HCEC 1CT (cell line): ENCODE data around the gene PYM1.

Experiments
- DNase-seq: peaks from one replicate; pipeline ENCODE4 v3.0.0-alpha.2; 2017

The PYM1 gene

GRCh38 chr12:55927588-55928502, at the start of gene PYM1:
Gene PYM1, minus strand, starts transcription at chr12:55927894. Its CDS starts 133 bp downstream, at chr12:55927761.
- DNase-seq: peak; percentile 73

- DNase-seq: peak; percentile 29
Measured at GRCh38 chr12:55974308-55974730, 46.6 kb upstream of the PYM1 start.

- DNase-seq: peak; percentile 100
Measured at GRCh38 chr12:55973599-55974307, 46.1 kb upstream of the PYM1 start, which contains the start of gene RAB5B. Gene RAB5B, plus strand, starts transcription at chr12:55974078. Its CDS starts 12,883 bp downstream, at chr12:55986961.

DNA sequence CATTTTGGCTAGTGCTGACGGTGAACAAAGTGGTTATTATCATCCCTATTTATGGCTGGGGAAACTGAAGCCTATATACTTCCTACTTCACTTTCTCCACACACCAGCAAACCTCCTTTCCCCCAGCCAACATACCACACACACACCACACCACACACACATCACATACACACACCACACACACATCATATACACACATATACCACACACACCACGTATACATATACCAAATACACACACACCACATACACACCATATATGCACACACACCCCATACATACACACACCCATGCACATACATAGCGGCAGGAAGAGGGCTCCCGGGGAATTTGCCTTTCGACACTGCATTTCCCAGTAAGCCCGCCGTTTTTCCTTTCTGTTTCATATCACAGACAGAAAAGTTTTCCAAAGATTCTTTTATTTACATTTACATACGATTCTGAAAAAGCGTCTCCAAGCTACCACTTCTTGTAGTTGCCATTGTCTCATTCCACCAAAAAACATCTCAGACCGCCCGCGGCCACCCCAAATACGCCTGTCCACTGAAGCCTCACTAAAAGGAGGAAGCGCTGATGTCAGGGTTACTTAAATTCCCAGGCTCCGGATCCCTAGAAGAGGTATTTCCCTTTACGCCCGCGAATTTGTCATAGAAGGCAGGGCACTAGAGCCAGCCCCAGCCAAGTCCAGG, 45.4 kb upstream of the PYM1 start:
- peak; percentile 56 for DNase-seq

DNA sequence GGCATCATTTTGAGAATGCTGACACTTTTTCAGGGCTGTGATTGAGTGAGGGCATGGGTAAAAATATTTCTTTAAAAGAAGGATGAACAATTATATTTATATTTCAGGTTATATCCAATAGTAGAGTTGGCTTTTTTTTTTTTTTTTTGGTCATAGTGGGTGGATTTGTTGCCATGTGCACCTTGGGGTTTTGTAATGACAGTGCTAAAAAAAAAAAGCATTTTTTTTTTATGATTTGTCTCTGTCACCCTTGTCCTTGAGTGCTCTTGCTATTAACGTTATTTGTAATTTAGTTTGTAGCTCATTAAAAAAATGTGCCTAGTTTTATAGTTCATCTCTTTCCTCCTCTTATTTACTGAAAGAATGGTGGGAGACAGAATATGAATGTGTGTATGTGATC, 44.8 kb upstream of the PYM1 start:
- DNase-seq: no peak

DNA sequence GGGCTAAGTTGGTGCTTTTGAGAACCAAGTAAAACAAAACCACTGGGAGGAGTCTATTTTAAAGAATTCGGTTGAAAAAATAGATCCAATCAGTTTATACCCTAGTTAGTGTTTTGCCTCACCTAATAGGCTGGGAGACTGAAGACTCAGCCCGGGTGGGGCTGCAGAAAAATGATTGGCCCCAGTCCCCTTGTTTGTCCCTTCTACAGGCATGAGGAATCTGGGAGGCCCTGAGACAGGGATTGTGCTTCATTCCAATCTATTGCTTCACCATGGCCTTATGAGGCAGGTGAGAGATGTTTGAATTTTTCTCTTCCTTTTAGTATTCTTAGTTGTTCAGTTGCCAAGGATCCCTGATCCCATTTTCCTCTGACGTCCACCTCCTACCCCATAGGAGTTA, 44.3 kb upstream of the PYM1 start:
- peak; percentile 53 for DNase-seq

GRCh38 chr12:55970775-55971174, 43.1 kb upstream of the PYM1 start:
- DNase-seq: no peak

DNA sequence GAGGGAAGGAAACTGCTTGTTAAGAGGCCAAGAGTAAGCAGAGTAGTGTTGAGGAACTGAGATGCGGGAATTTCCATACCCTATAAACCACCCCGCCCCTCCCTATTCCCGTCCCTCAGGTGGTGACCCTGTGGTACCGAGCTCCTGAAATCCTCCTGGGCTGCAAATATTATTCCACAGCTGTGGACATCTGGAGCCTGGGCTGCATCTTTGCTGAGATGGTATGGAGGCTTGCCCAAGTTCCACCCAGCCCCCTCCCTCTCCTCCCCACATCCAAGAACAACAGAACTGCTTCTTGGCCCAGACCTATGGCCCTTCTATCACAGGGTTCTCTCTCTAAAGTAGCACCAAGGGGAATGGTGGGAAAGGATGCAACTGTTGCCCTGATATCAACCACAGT, 41.7 kb upstream of the PYM1 start:
- no peak for DNase-seq

DNA sequence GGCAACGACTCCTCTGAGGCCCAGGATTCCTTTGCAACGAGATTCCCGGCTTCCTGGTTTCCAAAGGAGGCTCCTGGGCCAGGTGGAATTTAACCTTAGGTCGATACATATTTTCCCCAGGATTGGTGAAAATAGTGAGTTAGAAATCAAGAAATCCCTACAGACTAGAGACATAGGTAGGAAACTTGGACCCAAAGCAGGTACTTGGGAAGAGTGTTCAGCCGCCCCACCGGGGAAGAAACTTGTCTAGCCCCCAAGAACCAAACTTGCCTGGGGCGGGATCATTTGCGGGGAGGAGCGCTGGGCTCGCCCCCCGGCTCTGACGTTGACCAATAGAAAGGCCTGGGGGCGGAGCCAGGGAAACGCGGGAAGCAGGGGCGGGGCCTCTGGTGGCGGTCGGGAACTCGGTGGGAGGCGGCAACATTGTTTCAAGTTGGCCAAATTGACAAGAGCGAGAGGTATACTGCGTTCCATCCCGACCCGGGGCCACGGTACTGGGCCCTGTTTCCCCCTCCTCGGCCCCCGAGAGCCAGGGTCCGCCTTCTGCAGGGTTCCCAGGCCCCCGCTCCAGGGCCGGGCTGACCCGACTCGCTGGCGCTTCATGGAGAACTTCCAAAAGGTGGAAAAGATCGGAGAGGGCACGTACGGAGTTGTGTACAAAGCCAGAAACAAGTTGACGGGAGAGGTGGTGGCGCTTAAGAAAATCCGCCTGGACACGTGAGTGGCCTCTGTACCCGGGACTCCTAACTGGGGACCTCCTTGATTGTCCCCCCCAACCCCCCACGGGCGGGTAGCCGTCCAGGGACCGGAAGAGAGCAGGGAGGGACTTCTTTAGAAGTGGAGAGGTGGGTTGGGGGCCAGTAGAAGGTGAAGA, 39.0 kb upstream of the PYM1 start, which contains the start of gene CDK2:
TSS of gene CDK2 (plus strand) at position 423 of the 874 bp plus-strand sequence. CDS start at position 602, 179 bp downstream.
- peak; percentile 80 for DNase-seq

GRCh38 chr12:55965941-55966407, 38.3 kb upstream of the PYM1 start, which contains the start of gene PMEL:
Gene PMEL, minus strand, starts transcription at chr12:55966042. Its CDS starts 31 bp downstream, at chr12:55966011.
- no peak for DNase-seq

DNA sequence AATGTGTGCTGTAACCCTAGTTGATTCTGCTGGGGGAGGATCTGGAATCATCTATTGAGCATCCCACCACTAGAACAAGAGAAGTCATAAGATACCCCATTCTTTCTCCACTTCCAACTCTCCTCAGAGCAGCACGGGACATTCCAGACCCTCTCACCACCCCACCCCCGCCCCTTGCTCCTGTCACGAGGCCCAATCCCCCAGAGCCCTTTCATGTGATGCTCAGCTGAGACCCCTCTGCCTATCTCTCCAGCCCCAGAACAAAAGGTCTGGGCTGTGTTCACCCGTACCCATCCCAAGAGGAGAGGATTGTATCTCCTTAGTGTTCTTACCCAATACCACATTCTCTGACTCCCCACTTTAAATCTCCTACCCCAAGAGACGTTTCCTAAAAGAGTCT, 37.5 kb upstream of the PYM1 start:
- DNase-seq: no peak

- no peak for DNase-seq
Measured at GRCh38 chr12:55963760-55964159, 36.1 kb upstream of the PYM1 start.

DNA sequence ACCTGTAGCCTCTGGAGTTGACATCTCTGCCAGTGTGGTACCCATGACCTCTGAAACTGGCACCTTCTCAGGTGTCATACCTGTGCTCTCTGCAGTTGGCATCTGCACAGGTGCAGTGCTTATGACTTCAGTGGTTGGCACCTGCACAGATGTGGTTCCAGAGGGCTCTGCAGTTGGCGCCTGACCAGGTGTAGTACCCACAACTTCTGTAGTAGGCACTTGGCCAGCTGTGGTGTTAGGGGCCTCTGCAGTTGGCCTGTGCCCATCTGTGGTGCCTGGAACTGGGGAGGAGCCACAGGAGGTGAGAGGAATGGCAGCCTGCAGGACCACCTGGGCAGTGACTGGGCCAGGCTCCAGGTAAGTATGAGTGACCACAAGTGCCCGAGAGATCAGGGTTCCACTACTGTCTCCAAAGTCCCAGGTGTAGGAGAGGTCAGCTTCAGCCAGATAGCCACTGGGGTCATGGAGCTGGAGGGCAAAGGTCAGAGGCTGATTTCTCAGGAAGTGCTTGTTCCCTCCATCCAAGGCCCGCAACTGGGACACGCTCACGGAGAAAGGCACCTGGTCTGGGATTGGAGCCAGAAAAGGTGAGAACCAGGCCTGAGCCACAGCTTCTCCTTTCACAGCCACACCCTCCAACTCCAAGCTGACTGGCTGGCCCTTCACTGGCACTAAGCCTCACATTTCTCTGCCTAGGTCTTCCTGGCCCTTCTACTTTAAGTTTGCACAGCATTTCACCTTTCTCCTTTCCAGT, 29.6 kb upstream of the PYM1 start:
- no peak for DNase-seq

- DNase-seq: peak; percentile 59
Measured at GRCh38 chr12:55955800-55956508, 28.3 kb upstream of the PYM1 start.

GRCh38 chr12:55955344-55955743, 27.6 kb upstream of the PYM1 start:
- DNase-seq: no peak

- DNase-seq: no peak
Measured at GRCh38 chr12:55946553-55946952, 18.9 kb upstream of the PYM1 start.

- DNase-seq: no peak
Measured at GRCh38 chr12:55942577-55943136, 15.0 kb upstream of the PYM1 start.

DNA sequence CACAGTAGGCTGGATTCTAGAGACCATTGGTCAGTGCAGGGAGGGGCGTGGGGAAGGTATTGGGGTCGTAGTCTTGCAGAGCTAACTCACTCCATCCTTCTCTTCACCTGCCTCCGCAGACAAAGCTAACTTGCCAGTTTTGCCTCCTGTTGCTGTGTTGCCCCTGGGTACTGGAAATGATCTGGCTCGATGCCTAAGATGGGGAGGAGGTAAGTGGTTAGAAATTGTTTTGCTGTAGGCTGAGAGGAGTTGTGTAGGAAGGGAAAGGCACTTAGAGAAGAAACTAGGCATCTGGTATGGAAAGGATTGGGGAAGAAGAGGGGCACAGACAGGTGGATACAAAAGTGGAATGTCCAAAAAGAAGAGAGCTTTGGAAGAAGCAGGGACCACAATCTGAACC, 14.4 kb upstream of the PYM1 start:
- no peak for DNase-seq

DNA sequence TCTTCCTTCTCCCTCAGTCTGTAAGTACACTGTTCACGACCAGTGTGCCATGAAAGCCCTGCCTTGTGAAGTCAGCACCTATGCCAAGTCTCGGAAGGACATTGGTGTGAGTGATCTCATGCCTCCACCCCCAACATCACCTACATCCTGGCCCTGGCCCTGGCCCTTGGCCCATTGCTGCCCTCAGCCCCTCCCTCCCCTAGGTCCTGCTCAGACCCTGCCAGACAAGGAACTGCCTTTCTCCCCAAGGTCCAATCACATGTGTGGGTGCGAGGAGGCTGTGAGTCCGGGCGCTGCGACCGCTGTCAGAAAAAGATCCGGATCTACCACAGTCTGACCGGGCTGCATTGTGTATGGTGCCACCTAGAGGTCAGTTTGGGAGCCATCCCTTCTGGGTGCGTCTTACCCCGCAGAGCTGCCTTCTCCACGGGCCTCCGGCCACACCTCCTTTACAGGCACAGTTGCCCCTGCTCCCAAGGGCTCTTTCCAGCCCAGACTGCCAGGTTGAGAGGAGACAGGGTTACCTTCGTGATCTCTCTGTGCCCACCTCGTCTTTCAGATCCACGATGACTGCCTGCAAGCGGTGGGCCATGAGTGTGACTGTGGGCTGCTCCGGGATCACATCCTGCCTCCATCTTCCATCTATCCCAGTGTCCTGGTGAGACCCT, 12.5 kb upstream of the PYM1 start:
- peak; percentile 81 for DNase-seq
